PC-3 (cell line): ENCODE results near the gene FRRS1L. TPM values are rescaled to one million over a fixed set of nuclear protein-coding genes. Genes with fewer than 3 reads are reported as not detected.

Experiments
- ATAC-seq: fragments of 200-7000 bp; cut with Tn5 transposase; 2 replicates; pipeline ENCODE4 v1.9.1; 2020; ENCODE audit warnings: mild to moderate bottlenecking, moderate library complexity
- BruUV-seq: library from RNA; stranded (reverse); fragments of 400-500 nt; replicated peaks from 2 replicates; lab custom pipeline; 2021; lab: Mats Ljungman, UMichigan
- CTCF ChIA-PET: fragments of 300-600 bp; sonication (Branson Sonifier 250); formaldehyde crosslinking; loops from one replicate; lab custom pipeline; 2022; ENCODE audit warnings: antibody characterized with exemption; lab: Charles Lee
- POLR2A ChIA-PET: fragments of 300-600 bp; sonication (Branson Sonifier 250); formaldehyde crosslinking; loops from one replicate; lab custom pipeline; 2022; ENCODE audit warnings: antibody characterized with exemption; ENCODE audit not compliant: unreplicated experiment; lab: Charles Lee
- DNase-seq: peaks from one replicate; pipeline ENCODE4 v3.0.0-alpha.2; 2015
- H2AFZ ChIP-seq: fragments of 300-600 bp; sonication (generic); 2 replicates; pipeline ENCODE4 v1.6.0; 2016; ENCODE audit warnings: antibody characterized with exemption, low read length
- H3F3A ChIP-seq: fragments of 300-600 bp; sonication (generic); one replicate; pipeline ENCODE4 v1.6.0; 2017; ENCODE audit warnings: antibody characterized with exemption, low read length, control low read depth, mild to moderate bottlenecking; ENCODE audit not compliant: unreplicated experiment
- H3K27ac ChIP-seq: fragments of 300-600 bp; sonication (generic); 2 replicates; pipeline ENCODE4 v1.5.1; 2016; ENCODE audit warnings: mild to moderate bottlenecking, low read length
- H3K27me3 ChIP-seq: fragments of 300-600 bp; sonication (generic); 2 replicates; pipeline ENCODE4 v1.6.1; 2016; ENCODE audit warnings: low read length, mixed read lengths
- H3K36me3 ChIP-seq: fragments of 300-600 bp; sonication (generic); 2 replicates; pipeline ENCODE4 v1.6.1; 2016; ENCODE audit warnings: low read depth, mixed run types, low read length, mixed read lengths
- H3K4me1 ChIP-seq: fragments of 300-600 bp; sonication (generic); 2 replicates; pipeline ENCODE4 v1.5.1; 2016; ENCODE audit warnings: low read length; ENCODE audit not compliant: insufficient read depth
- H3K4me2 ChIP-seq: fragments of 300-600 bp; sonication (generic); 2 replicates; pipeline ENCODE4 v1.6.0; 2016; ENCODE audit warnings: low read length
- H3K4me3 ChIP-seq: fragments of 300-600 bp; sonication (generic); 2 replicates; pipeline ENCODE4 v1.5.1; 2016; ENCODE audit warnings: mild to moderate bottlenecking, low read length, mixed read lengths
- H3K79me2 ChIP-seq: fragments of 300-600 bp; sonication (generic); 2 replicates; pipeline ENCODE4 v1.6.1; 2017; ENCODE audit warnings: low read length, mixed read lengths
- H3K9ac ChIP-seq: fragments of 300-600 bp; sonication (generic); 2 replicates; pipeline ENCODE4 v1.6.0; 2016; ENCODE audit warnings: mild to moderate bottlenecking, low read length
- H3K9me2 ChIP-seq: fragments of 300-600 bp; sonication (generic); replicated peaks from 2 replicates; pipeline ENCODE4 v1.6.1; 2016; ENCODE audit warnings: mixed run types, low read length, mixed read lengths
- H3K9me3 ChIP-seq: fragments of 300-600 bp; sonication (generic); 2 replicates; pipeline ENCODE4 v1.6.1; 2016; ENCODE audit warnings: low read length, mixed read lengths
- H4K20me1 ChIP-seq: fragments of 300-600 bp; sonication (generic); 2 replicates; pipeline ENCODE4 v1.6.1; 2016; ENCODE audit warnings: low read length, mixed read lengths
- CTCF ChIP-seq: fragments of 300-600 bp; sonication (generic); conservative IDR thresholded peaks from 2 replicates; pipeline ENCODE4 v1.5.1; 2017; ENCODE audit warnings: antibody characterized with exemption, low read depth, mild to moderate bottlenecking, low read length
- EZH2 ChIP-seq: fragments of 300-600 bp; sonication (generic); IDR thresholded peaks from one replicate; pipeline ENCODE4 v1.6.1; 2017; ENCODE audit warnings: antibody characterized with exemption, mild to moderate bottlenecking, low read length; ENCODE audit not compliant: unreplicated experiment
- EZH2phosphoT487 ChIP-seq: fragments of 300-600 bp; sonication (generic); IDR thresholded peaks from 2 replicates; pipeline ENCODE4 v1.6.1; 2018; ENCODE audit warnings: mild to moderate bottlenecking, antibody characterized with exemption, low read length, borderline replicate concordance
- intact Hi-C: fragments of 100-400 bp; cut with micrococcal nuclease; formaldehyde crosslinking; loops from 2 replicates; pipeline ENCODE4 v1.9.0; 2023
- total RNA-seq: library from RNA; depleted of rRNA; stranded (reverse); fragments of >200 nt; gene quantifications from 2 replicates; pipeline ENCODE4 v1.2.3, GENCODE V29; 2014

FRRS1L gene
- total RNA-seq, 1 experiment from 2014 or later, result not detected

DNA sequence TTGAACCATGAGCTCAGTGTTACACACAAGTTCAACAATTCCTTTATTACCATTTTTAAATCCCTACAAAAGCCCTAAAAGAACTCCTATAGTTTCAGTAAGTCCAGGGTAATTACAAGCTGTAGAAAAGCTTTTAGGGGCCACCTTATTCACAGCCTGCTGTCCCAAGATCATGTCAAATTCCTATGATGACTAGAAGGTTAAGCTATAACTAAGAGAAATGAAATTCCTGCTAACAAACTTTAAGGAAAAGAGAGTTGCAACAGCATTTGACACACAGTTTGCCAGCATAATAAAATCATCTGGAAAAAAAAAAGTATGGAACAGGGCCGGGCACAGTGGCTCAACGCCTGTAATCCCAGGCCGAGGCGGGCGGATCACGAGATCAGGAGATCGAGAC is 78.8 kb downstream of the FRRS1L start:
- intact Hi-C loops, result no loop called here
- Histone ChIP-seq H3K36me3 (peaks cover 29% of the 10 kb centered on the region), H3K4me3 (no peak overlapping the region), H4K20me1 (no peaks in the 10 kb centered on the region), H3K79me2 (0 out of 2 replicates have a peak, but pooled peaks cover 7% of the 10 kb centered on the region), H3K9ac (no peak overlapping the region), H3K4me2 (no peak overlapping the region), H3F3A (no peaks in the 10 kb centered on the region), H3K27ac (no peak overlapping the region), H3K27me3 (no peaks in the 10 kb centered on the region), H2AFZ (no peak overlapping the region), H3K4me1 (peaks cover 3% of the 10 kb centered on the region; the same call in 1 of the 2 replicates), H3K9me3 (no peaks in the 10 kb centered on the region), H3K9me2 (no peaks in the 10 kb centered on the region)
- ChIA-PET POLR2A (no interaction called here), CTCF (no interaction called here)
- ATAC-seq (no peak), DNase-seq (no peak)
- TF ChIP-seq CTCF (no peak), EZH2 (no peak), EZH2phosphoT487 (no peak)
- BruUV-seq, result no TSS peak

GRCh38 chr9:109087795-109088194 is 79.3 kb downstream of the FRRS1L start:
- H3K4me3 ChIP-seq, result no peak overlapping the region
- POLR2A ChIA-PET, result no interaction called here
- H3K9me3 ChIP-seq, result no peaks in the 10 kb centered on the region
- no peaks in the 10 kb centered on the region for H3K9me2 ChIP-seq
- TF ChIP-seq CTCF (no peak), EZH2 (no peak), EZH2phosphoT487 (no peak)
- CTCF ChIA-PET, result no interaction called here
- ATAC-seq, result no peak
- H4K20me1 ChIP-seq, result no peaks in the 10 kb centered on the region
- no peak for DNase-seq
- no peaks in the 10 kb centered on the region for H3K27me3 ChIP-seq
- H3K27ac ChIP-seq, result no peak overlapping the region
- H3K4me2 ChIP-seq, result no peak overlapping the region
- peaks cover 29% of the 10 kb centered on the region for H3K36me3 ChIP-seq
- no peak overlapping the region for H2AFZ ChIP-seq
- no peak overlapping the region for H3K9ac ChIP-seq
- BruUV-seq, result no TSS peak
- H3F3A ChIP-seq, result no peaks in the 10 kb centered on the region
- 0 out of 2 replicates have a peak, but pooled peaks cover 6% of the 10 kb centered on the region for H3K79me2 ChIP-seq
- peaks cover 3% of the 10 kb centered on the region; the same call in 1 of the 2 replicates for H3K4me1 ChIP-seq
- intact Hi-C loops, result no loop called here

DNA sequence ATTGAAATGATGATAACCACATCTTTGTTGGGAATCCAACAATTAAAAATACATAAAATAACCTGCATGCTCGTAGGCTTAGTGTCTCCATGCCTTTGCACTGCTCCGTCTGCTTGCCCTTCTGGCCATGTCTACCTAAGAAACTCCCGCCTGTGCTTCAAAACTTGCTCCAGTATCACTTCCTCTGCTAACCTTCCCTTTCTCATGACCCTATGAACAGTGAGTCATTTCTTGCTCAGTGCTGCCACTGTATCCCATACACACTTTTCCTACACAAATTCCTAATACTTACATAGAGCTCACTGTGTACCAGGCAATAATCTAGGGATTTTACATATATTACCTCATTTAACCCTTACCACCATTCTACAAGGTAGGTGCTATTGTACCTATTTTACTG is 80.8 kb downstream of the FRRS1L start:
- intact Hi-C loops, result no loop called here
- peak; percentile 68 for ATAC-seq
- BruUV-seq, result no TSS peak
- Histone ChIP-seq H3F3A (no peaks in the 10 kb centered on the region), H3K4me1 (peaks cover 3% of the 10 kb centered on the region; the same call in 1 of the 2 replicates), H3K4me3 (no peak overlapping the region), H3K4me2 (no peak overlapping the region), H3K9ac (no peak overlapping the region), H3K27me3 (no peaks in the 10 kb centered on the region), H3K36me3 (peaks cover 25% of the 10 kb centered on the region), H2AFZ (no peak overlapping the region), H3K27ac (0 out of 2 replicates have a peak overlapping the region, but pooled peaks have one; percentile 12), H3K79me2 (0 out of 2 replicates have a peak, but pooled peaks cover 6% of the 10 kb centered on the region), H3K9me2 (no peaks in the 10 kb centered on the region), H3K9me3 (no peaks in the 10 kb centered on the region), H4K20me1 (no peaks in the 10 kb centered on the region)
- no peak for TF ChIP-seq EZH2
- no peak; the same call in 1 of the 2 replicates for TF ChIP-seq CTCF
- TF ChIP-seq EZH2phosphoT487, result no peak
- POLR2A ChIA-PET, result no interaction called here
- DNase-seq, result peak; percentile 40
- CTCF ChIA-PET, result interaction anchor here (0.5 kb wide), 1 partner anchor 1240 kb away, joined by 4 read pairs; no protein-coding TSS in a partner anchor
